ENCODE data around the gene HIGD1A.
"Not testable (repeated sequence)": the region's sequence is repeated elsewhere in the genome, so short reads cannot be mapped to it uniquely, and the experiment has no call there.

Gene HIGD1A

DNA sequence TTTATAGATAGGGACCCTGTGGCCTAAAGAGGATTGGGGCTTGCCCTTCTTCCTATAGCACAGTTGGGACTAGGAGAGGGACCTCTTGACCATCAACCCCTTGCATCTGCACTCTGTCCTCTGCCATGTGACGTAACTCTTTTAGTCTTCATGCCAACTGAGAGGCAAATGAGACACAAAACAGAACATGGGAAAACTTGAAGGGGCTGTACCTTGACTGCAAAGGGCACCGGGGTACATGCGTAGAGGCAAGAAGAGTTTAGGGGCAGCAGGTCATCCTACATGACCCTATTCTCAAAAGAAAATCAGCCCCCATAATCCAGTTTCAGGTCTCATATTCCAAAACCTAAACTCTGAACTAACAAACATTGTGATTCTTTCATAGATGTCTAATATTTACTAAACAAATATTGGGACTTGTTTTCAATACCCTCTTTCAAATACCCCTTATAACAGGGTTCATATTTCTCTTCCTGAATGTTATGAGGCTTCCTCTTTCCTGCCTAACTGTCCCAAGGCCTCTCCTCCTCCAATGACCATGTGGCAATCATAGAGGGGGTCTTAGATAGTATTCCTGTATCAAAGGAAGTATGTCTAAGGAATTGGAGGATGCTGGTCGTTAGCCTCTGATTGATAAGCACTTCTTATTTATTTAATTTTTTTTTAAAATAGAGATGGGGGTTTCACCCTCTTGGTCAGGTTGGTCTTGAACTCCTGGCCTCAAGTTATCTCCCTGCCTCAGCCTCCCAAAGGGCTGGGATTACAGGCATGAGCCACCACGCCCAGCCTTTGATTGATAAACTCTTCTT, 25.5 kb upstream of the HIGD1A start:
- in situ Hi-C loops (cut with MboI; ENCODE audit: low sequenced_read_pairs), result no loop called here

DNA sequence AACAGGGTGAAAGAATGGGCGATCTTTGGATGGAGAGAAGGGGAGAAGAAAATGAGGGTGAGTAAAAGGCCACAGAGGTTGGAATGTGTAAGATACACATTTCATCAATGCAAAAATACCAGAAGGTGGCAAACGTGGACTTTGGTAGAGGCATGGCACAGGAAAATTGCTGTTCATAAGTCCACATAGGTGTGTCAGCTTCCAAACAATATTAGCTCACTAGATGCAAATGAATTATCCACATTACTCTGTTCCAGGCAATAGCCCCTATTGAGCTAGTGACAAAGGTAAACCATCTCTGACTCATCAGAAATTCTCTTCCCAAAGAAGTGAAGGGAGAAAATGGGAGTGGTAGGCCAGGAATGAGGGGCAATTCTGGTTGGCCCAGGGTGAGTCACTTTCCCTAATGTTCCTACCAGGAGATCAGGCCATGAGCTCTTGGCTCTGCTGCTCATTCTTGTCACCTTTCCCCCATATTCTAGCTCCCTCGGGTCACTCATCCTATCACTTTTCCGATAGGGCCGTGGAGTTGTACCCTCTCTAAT, 24.9 kb upstream of the HIGD1A start:
- in situ Hi-C loops (cut with MboI; ENCODE audit: low sequenced_read_pairs), result no loop called here

DNA sequence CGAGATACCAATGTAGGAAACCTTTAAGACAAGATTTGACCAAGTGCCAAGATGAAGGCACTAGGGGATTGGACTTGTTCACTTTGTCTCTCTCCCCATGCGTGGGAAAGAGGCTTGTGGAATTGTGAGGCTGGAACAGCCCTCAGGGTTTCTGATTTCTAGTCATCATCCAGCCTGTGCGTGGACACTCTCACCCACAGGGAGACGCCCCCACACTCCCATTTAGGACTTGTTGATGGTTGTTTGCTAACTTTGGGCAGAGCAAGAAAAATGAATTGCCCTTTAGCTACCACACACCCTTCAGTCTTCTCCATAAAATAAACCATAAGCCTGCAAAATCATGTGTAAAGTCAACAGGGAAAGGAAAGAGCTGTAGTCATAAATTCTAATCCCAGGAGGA, 23.4 kb upstream of the HIGD1A start:
- in situ Hi-C loops (cut with MboI; ENCODE audit: low sequenced_read_pairs), result no loop called here

DNA sequence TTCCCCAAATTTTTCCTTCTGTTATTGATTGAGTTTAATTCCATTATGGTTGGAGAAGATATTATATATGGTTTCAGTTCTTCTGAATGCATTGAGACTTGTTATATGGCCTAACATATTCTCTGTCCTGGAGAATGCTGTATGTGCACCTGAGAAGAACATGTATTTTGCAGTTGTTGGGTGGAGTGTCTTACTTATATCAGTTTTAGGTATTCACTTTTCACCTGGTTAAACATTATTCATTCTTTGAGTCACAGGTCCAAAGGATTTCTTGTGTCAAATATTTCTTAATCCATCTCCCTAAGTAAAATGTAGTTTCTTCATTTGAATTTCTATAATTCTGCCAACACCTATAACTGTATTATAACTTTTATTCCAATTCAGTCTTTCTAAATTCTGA, 22.7 kb upstream of the HIGD1A start:
- in situ Hi-C loops (cut with MboI; ENCODE audit: low sequenced_read_pairs), result no loop called here

DNA sequence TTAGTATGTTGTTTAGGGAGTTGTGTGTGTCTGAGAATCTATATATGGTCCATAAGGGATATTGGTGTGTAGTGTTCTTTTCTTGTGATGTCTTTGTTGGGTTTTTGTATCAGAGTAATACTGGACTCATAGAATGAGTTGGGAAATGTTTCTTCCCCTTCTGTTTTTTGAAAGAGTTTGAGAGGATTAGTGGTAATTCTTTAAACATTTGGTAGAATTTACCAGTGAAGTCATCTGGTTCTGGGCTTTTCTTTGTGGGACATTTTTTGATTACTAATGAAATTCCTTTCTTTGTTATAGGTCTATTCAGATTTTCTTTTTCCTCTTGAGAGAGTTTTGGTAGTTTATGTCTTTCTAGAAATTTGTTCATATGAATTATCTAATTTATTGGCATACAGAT, 21.9 kb upstream of the HIGD1A start:
- in situ Hi-C loops (cut with MboI; ENCODE audit: low sequenced_read_pairs), result no loop called here

DNA sequence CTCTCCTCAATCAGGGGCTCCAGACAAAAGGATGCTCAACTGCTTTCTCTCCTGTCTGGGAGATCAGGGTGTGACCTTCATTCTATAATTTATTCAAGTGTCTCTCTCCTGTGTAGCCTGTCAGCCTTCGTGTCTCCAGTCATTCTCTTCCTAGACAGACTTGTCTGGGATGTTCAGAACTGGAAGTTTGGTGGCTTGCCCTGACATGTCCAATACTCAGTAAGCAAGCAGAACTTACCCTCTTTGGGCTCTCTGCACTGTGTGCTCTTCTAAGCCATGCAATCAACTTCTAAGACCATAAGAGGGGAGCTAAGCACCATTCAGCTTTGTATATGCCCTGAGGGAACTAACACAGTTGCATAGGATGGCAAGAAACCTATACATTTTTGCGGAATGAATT, 19.1 kb upstream of the HIGD1A start:
- in situ Hi-C loops (cut with MboI; ENCODE audit: low sequenced_read_pairs), result no loop called here

DNA sequence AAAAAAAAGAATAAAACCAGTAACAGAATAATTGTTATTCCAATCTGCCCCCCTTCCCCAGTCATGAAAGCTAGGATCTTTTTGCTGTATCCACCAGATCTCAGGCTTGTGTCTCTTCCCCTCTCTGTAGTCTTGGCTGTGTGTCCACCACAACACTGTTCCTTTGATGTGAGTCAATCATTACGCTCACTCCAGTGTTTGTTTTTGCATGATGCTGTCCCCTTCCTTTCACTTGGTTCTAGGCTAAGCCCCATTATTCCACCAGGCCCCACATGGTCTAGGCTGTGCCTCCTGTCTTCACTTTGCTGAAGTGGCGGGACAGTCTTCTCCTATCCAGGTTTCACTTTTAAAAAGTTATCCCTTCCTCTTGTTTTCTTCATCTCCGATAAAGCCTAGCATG, 18.5 kb upstream of the HIGD1A start:
- in situ Hi-C loops (cut with MboI; ENCODE audit: low sequenced_read_pairs), result no loop called here

DNA sequence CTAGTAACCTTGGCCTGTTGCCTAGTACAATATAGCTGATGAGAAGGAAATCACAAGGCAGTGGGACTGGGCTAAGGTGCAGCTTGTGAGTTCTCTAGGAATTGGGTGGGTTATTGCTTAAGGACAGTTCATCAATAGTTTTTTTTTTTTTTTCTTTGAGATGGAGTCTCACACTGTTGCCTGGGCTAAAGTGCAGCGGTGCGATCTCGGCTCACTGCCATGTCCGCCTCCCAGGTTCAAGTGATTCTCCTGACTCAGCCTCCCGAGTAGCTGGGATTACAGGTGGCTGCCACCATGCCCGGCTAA, 16.4 kb upstream of the HIGD1A start:
- in situ Hi-C loops (cut with MboI; ENCODE audit: low sequenced_read_pairs), result no loop called here

DNA sequence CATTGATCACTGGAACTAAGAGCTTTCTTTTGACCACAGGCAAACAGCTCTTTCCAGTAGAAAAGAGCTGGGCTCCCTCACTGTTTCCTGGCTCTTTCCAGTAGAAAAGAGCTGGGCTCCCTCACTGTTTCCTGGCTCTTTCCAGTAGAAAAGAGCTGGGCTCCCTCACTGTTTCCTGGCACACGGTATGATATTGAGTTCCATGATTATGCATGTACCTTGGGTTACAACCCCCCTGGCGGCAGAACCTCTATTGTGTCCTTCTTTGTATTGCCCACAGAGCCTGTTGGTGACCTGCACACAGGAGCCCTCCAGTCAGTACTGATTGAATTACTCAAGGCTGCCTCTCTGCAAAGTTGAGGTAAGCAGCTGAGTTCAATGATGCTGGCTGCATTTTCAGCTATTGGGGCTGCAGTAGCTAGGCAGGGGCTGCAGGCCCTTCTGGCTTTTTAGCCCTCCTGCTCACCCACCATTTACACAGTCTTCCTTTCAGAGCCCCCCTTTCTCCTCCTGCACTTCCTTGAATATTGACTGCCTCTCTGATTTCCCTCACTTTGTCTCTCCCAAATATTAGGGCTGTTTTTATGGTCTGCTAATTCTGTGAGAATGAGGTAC, 15.2 kb upstream of the HIGD1A start:
- in situ Hi-C loops (cut with MboI; ENCODE audit: low sequenced_read_pairs), result no loop called here

DNA sequence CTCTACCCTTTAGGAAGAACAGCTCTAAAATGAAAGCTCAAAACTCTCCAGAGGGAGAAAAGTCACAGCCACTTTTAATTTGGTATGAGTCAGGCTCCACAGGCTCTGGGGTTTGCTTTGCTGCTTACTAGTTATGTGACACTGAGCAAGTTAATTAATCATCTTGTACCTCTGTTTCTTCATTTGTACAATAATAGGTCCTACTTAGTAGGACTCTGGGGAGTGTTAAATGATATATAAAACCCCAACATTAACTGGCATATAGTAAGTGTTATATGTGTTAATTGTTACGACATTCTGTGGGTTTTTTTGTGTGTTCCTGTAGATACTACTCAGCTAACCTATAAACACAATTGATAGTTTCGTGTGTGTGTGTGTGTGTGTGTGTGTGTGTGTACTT, 11.5 kb upstream of the HIGD1A start:
- in situ Hi-C loops (cut with MboI; ENCODE audit: low sequenced_read_pairs), result no loop called here

DNA sequence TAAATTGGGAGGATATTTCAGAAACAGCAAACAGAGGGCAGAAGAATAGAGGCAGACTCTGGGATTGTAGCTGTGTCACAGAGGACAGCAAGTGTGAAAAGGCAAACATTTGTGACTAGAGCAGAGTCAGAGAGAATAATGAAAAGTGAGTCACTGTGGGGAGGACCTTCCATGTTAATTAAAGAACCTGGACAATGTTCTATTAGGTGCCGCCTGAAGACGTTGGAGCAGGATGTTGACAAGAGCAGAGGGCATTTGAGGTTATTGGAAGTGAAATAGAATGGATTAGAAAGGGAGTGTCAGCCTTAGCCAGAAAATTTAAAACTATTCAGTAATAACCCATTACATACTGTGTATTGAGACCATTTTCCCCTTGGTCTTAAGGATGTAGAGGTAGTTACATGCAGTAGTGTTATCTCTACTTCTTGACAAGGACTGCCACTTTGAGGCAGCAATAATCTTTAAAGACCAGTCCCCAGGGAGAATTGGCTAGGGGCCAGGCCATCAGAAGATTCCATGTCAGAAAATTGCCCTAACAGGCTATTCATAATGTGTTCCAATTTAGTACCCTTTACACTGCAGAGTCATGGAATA, 10.7 kb upstream of the HIGD1A start:
- in situ Hi-C loops (cut with MboI; ENCODE audit: low sequenced_read_pairs), result no loop called here

DNA sequence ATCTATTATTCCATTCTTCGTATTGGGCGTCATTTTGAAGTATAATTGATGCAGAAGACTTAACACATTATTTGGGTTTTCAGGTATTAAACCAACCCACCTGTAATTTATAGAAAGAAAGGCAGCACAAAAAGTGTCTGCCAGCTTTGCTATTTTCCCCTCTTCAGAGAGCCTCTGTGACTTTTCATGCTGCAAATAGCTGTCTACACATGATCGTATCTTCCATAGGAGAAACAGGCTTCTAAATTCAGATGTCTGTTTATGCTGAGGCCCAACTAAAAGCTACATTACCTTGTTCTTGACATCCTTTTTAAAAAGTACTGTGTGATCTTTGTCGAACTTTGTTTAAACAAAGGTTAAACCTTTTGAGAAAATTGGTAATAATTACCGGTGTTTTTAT, 10.0 kb upstream of the HIGD1A start:
- in situ Hi-C loops (cut with MboI; ENCODE audit: low sequenced_read_pairs), result no loop called here

DNA sequence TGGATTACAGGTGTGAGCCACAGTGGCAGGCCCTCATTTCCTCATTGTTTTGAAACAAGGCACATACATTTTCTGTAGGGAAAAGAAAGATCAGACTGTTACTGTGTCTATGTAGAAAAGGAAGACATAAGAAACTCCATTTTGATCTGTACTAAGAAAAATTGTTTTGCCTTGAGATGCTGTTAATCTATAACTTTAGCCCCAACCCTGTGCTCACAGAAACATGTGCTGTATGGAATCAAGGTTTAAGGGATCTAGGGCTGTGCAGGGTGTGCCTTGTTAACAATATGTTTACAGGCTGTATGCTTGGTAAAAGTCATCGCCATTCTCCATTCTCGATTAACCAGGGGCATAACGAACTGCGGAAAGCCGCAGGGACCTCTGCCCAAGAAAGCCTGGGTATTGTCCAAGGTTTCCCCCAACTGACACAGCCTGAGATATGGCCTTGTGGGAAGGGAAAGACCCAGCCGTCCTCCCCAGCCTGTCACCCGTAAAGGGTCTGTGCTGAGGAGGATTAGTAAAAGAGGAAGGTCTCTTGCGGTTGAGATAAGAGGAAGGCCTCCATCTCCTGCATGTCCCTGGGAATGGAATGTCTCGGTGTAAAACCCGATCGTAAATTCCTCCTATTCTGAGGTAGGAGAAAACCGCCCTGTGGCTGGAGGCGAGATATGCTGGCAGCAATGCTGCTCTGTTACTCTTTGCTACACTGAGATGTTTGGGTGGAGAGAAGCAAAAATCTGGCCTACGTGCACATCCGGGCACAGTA, 7.0 kb upstream of the HIGD1A start:
- in situ Hi-C loops (cut with MboI; ENCODE audit: low sequenced_read_pairs), result not testable (repeated sequence)

DNA sequence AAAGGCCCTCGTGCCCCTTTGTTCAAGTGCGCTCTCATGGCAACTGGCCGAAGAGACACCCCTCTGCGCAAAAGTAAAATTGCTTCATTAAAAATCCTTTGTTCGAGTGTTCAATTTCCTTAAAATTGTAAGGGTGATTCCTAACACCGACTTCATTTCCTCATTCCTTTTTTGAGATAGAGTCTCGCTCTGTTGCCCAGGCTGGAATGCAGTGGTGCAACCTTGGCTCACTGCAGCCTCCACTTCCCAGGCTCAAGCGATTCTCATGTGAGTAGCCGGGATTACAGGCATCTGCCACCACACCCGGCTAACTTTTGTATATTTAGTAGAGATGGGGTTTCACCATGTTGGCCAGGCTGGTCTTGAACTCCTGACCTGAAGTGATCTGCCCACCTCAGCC, 6.4 kb upstream of the HIGD1A start:
- in situ Hi-C loops (cut with MboI; ENCODE audit: low sequenced_read_pairs), result not testable (repeated sequence)

DNA sequence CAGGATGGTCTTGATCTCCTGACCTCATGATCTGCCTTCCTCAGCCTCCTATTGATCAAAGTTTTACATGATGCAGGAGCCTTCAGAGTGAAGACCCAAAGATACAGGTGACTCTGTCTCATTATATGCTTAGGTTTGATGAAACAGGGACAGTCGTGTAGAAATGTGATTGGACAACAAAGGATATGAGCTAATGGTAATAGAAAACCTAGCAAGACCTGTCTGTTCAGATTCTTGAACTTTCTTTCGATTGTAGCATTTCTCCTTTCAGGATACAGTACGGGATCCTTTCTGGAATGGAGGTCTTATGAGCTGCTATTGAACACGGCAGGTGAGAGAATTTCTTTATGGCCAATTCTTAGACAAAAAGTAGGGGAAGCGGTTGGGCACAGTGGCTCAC, 4.9 kb upstream of the HIGD1A start, which contains the start of gene ACKR2:
Gene ACKR2, plus strand, starts transcription at position 244 of the 400 bp plus-strand sequence. CDS start 55,058 bp downstream, outside the sequence.
- in situ Hi-C loops (cut with MboI; ENCODE audit: low sequenced_read_pairs), result no loop called here

DNA sequence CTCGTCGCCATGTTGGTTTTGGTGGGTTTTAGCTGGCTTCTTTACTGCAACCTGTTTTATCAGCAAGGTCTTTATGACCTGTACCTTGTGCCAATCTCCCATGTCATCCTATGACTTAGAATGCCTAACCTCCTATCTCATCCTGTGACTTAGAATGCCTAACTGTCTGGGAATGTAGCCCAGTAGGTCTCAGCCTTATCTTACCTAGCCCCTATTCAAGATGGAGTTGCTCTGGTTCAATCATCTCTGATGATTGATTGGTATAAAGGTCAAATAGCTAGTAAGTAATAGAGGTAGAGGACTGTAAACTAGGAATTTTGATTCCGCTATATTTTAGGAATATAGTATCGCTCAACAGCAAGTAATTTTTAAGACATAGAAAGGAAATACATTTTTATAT, 3.6 kb upstream of the HIGD1A start:
- in situ Hi-C loops (cut with MboI; ENCODE audit: low sequenced_read_pairs), result no loop called here

DNA sequence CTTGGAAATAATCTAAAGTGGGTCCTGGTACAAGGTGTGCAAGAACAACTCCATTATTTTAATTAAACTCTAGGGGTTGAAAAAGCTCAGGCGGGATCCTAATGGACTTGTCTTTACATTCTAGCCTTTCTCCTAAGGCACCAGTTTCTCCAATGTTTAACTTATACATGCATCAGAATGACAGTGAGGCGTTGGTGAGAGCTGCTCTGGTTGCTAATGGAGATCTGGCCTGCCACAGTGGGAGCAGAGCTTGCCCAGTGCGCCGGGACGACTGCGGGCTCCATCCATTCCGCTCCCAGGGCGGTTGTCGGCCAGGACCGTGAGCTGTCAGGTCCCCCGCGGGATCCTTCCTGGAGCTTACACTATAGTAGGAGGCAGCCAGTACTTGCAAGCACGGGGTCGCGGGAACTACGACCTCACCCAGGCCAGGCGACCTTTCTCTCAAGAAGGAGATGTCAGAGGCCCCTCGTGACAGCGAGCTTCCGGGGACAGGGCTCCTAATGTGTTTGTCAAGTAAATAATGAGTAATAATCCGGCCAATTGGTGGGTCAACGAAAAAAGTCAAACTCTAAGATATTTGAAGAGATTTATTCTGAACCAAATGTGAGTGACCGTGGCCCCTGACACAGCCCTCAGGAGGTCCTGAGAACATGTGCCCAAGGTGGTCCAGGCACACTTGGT, 991 bp upstream of the HIGD1A start:
- in situ Hi-C loops (cut with MboI; ENCODE audit: low sequenced_read_pairs), result no loop called here

DNA sequence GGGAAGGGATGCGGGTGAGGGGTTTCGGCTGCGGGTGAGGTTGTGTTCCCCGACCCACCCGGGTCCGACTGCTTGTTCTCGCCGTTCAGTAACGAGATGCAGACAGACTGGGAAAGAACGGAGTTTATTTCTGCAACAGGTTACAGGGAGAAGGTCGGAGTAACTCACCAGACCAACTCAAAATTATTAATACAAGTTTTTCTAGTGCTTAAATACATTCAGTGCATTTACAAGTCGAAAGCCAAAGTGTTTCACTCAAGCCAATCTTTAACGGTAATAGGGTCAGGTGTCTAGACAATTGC, 492 bp upstream of the HIGD1A start:
- in situ Hi-C loops (cut with MboI; ENCODE audit: low sequenced_read_pairs), result no loop called here

DNA sequence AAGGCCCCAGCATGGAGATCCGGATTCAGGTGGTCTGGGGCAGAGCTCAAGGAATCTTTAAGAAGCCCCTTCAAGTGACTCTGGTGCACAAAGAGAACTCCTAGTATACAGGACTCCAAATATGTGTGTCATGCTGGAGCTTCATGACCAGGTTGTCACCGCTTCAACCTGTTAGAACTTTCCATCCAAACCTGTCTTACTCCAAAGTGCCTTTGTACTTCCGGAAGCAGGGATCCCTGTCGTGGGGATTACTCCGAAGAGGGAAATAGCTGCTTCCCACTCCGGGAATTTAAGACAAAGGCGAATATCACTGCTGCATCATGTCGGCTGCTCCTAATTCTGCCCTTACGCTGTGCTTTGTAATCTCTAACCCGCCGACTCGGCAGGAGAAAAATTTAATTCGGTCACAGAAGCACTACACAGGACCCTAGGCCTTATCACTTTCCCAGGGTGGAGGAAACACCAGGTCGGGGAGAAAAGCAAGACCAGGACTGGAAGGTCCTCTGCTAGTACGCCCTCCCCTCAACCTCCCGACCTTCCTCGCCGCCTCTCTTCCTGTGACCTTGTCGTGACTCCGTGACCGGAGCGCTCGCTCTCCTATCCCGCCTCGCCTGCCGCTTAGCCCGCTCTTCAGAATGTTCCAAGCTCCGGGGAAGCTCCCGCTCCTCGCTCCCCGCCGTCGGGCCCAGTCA, 730 bp downstream of the HIGD1A start:
- in situ Hi-C loops (cut with MboI; ENCODE audit: low sequenced_read_pairs), result no loop called here

DNA sequence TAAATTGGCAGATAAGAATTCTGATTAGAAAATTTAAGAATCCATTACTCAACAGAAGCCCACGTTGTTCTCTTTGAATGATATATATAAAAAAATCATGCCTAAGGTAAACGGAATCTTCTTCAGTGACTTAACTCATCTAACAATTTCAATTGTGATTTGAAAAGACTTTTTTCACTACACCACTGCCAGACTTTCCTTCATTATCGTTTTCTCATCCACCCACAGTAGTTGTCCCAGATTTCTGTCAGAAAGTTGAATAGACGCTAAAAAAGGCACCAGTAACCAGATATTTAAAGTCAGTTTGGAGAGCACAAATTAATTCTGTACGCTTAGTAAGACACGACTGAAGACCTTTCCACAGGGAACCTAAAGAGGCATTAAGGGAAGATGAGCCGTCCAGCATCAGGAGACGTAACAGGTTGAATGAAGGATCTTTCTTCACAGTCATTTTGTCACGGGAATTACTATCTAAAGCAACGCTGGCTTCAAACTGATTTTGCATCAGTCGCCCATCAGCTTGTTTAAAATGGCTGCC, 1.3 kb downstream of the HIGD1A start:
- in situ Hi-C loops (cut with MboI; ENCODE audit: low sequenced_read_pairs), result no loop called here

Data from hTERT RPE-1 (cell line).